ENCODE measurements around the gene DOCK11. TPM values are rescaled to one million over a fixed set of nuclear protein-coding genes. Genes with fewer than 3 reads are reported as not detected.

Gene DOCK11
- total and polyA plus RNA-seq, 2 of the 4 experiments (the other 2 are of a cell fraction): 3.9 to 13.1 TPM

DNA sequence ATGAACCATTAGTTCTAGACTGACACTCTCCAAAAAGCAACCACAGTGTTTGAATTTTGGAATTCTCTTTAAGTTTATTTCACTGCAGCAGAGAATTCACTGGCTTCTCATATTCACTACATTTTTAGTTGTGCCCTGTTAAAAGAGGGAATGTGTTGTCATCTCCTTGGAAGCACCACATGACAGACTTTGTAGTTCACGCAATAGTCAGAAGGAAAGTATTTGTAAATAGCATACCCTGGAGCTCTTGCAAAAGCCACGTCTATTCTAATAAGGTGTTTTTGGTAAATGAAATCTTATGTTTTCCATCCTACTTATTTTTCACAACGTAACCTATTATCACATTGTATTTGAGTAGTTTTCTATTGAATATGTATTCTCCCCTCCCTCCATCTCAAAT is 25.8 kb downstream of the DOCK11 start:
- Histone ChIP-seq H3K9me3 (ENCODE audit: control insufficient read depth, insufficient read depth, low read length) (no peaks in the 10 kb centered on the region), H2AFZ (replicated peaks; ENCODE audit: low read length, poor library complexity) (no peak overlapping the region), H3K23ac (ENCODE audit: low read depth, low read length) (no peak overlapping the region), H2BK20ac (ENCODE audit: low read depth, low read length) (peak overlapping the region; percentile 58; the same call in 1 of the 2 replicates), H4K8ac (ENCODE audit: low read depth in 2 of 2, low read length in 2 of 2) (peak overlapping the region in 1 of 2 experiments; percentile 66; a peak in 1 of 4 replicates), H4K91ac (ENCODE audit: insufficient read depth, low read depth, low read length) (0 out of 2 replicates have a peak overlapping the region, but pooled peaks have one; percentile 76), H3K27me3 (ENCODE audit: control insufficient read depth, insufficient read depth, low read length) (no peaks in the 10 kb centered on the region), H2AK5ac (ENCODE audit: low read depth, low read length) (no peak overlapping the region), H3K4me3 (ENCODE audit: insufficient read depth, low read depth, low read length) (no peak overlapping the region), H3K14ac (replicated peaks; ENCODE audit: low read depth, low read length) (no peak overlapping the region), H3K4me1 (ENCODE audit: control insufficient read depth, insufficient read depth, low read length) (peaks cover 20% of the 10 kb centered on the region), H3K4ac (ENCODE audit: low read depth, low read length) (peak overlapping the region; percentile 81; the same call in 1 of the 2 replicates), H3K56ac (ENCODE audit: extremely low read depth, insufficient read depth, low read length) (peak overlapping the region; percentile 5; the same call in 1 of the 2 replicates), H2BK120ac (ENCODE audit: low read depth, low read length) (peak overlapping the region; percentile 18; the same call in 1 of the 2 replicates), H4K20me1 (ENCODE audit: insufficient read depth, low read length) (no peaks in the 10 kb centered on the region; the same call in 1 of the 2 replicates), H3K4me2 (ENCODE audit: low read depth, low read length) (peak overlapping the region; percentile 76; the same call in 1 of the 2 replicates), H2AK9ac (replicated peaks; ENCODE audit: low read depth, low read length, poor library complexity) (no peak overlapping the region), H2BK5ac (ENCODE audit: low read depth, low read length, poor library complexity, severe bottlenecking) (peak overlapping the region; percentile 92), H3K18ac (ENCODE audit: low read depth, low read length) (peak overlapping the region; percentile 96), H2BK15ac (ENCODE audit: low read depth, low read length) (no peak overlapping the region), H4K5ac (ENCODE audit: low read depth, low read length) (peak overlapping the region; percentile 99; the same call in 1 of the 2 replicates), H3K36me3 (ENCODE audit: control insufficient read depth, insufficient read depth, low read length) (no peaks in the 10 kb centered on the region), H3K9me1 (ENCODE audit: insufficient read depth, low read length) (no peaks in the 10 kb centered on the region), H3K27ac (ENCODE audit: insufficient read depth, low read length) (peak overlapping the region; percentile 79; the same call in 1 of the 2 replicates), H3K9ac (ENCODE audit: low read depth, low read length) (no peak overlapping the region), H3K79me1 (ENCODE audit: low read depth in 1 of 2, low read length in 2 of 2) (peaks cover 5 to 15% of the 10 kb centered on the region in 2 experiments)
- CTCF ChIA-PET: no interaction called here
- WGBS, 2 experiments (ENCODE audit: extremely low coverage in 2 of 2, insufficient read length in 1 of 2): no CpG with 5 or more reads among the region's 3 CpGs
- peak; percentile 57 for ATAC-seq (ENCODE audit: low read depth)
- no TSS peak for BruUV-seq (replicated peaks)
- POLR2A ChIA-PET (ENCODE audit: unreplicated experiment): no interaction called here
- intact Hi-C loops (cut with micrococcal nuclease): no loop called here
- no peak for TF ChIP-seq ELK1 (IDR thresholded peaks at IDR 0.05; ENCODE audit: borderline replicate concordance, low read depth, low read length)
- no peak for TF ChIP-seq MAFK (IDR thresholded peaks at IDR 0.05; ENCODE audit: low read depth, low read length)
- no peak for TF ChIP-seq RCOR1 (IDR thresholded peaks at IDR 0.05; ENCODE audit: insufficient replicate concordance, low read length)
- no peak for TF ChIP-seq BHLHE40 (IDR thresholded peaks at IDR 0.05; ENCODE audit: low read depth, low read length)
- no peak for TF ChIP-seq MAZ (IDR thresholded peaks at IDR 0.05; ENCODE audit: borderline replicate concordance, low read depth, low read length)
- TF ChIP-seq RAD21 (IDR thresholded peaks at IDR 0.05; ENCODE audit: low read length): no peak
- TF ChIP-seq FOS (IDR thresholded peaks at IDR 0.05; ENCODE audit: low read depth, low read length): peak; percentile 28; the same call in 1 of the 2 replicates
- TF ChIP-seq, protein P1, sequence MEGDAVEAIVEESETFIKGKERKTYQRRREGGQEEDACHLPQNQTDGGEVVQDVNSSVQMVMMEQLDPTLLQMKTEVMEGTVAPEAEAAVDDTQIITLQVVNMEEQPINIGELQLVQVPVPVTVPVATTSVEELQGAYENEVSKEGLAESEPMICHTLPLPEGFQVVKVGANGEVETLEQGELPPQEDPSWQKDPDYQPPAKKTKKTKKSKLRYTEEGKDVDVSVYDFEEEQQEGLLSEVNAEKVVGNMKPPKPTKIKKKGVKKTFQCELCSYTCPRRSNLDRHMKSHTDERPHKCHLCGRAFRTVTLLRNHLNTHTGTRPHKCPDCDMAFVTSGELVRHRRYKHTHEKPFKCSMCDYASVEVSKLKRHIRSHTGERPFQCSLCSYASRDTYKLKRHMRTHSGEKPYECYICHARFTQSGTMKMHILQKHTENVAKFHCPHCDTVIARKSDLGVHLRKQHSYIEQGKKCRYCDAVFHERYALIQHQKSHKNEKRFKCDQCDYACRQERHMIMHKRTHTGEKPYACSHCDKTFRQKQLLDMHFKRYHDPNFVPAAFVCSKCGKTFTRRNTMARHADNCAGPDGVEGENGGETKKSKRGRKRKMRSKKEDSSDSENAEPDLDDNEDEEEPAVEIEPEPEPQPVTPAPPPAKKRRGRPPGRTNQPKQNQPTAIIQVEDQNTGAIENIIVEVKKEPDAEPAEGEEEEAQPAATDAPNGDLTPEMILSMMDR (conservative IDR thresholded peaks at IDR 0.05; ENCODE audit: low read depth, low read length): no peak
- TF ChIP-seq MXI1 (IDR thresholded peaks at IDR 0.05; ENCODE audit: borderline replicate concordance, low read depth, low read length): no peak
- TF ChIP-seq RFX5 (IDR thresholded peaks at IDR 0.05; ENCODE audit: low read depth, low read length): no peak
- TF ChIP-seq, protein P2, sequence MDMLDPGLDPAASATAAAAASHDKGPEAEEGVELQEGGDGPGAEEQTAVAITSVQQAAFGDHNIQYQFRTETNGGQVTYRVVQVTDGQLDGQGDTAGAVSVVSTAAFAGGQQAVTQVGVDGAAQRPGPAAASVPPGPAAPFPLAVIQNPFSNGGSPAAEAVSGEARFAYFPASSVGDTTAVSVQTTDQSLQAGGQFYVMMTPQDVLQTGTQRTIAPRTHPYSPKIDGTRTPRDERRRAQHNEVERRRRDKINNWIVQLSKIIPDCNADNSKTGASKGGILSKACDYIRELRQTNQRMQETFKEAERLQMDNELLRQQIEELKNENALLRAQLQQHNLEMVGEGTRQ (IDR thresholded peaks at IDR 0.05; ENCODE audit: low read depth, low read length): peak; percentile 72; the same call in 1 of the 2 replicates
- no peak for TF ChIP-seq POLR2A (IDR thresholded peaks at IDR 0.05; ENCODE audit: low read depth, low read length)
- TF ChIP-seq NFE2L2 (IDR thresholded peaks at IDR 0.05; ENCODE audit: low read depth, low read length): no peak
- peak; percentile 79 for TF ChIP-seq CEBPB (IDR thresholded peaks at IDR 0.05; ENCODE audit: low read depth, low read length)
- TF ChIP-seq CHD1 (IDR thresholded peaks at IDR 0.05; ENCODE audit: low read depth, low read length): no peak
- dilution Hi-C loops (cut with HindIII; ENCODE audit: low sequenced_read_pairs, unreplicated experiment): no loop called here
- peak; percentile 76 for DNase-seq
- in situ Hi-C loops (cut with MboI; ENCODE audit: low sequenced_read_pairs): no loop called here
